ENCODE measurements around the gene PRKCE. TPM values are rescaled to one million over a fixed set of nuclear protein-coding genes. Genes with fewer than 3 reads are reported as not detected.

Gene PRKCE
- total and polyA plus RNA-seq, 3 donors from 2014 or later: 27.4 to 35.8 (median 33.1) TPM

DNA sequence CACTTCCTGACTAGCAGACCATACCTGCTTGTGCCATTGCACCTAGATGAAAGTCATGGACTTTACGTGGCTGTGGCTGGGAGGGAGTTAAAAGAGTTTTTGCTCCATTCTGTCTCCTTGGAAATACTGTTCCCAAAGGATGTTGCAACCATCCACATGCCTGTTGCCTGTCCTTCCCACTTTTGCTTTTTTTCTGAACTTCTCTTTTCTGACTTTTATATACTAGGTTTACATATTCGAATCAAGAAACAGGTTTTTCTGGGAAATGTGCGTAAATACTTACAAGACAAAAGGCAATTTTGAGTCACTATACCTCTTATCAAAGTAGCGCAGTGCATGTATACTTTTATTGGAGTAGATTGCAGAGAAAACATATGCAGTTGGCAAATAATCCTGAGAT is 244.8 kb downstream of the PRKCE start:
- TF ChIP-seq CTCF (IDR thresholded peaks at IDR 0.05) (no peak), POLR2A (IDR thresholded peaks at IDR 0.05) (no peak)
- Histone ChIP-seq H3K27ac (no peak overlapping the region), H3K9me3 (no peaks in the 10 kb centered on the region), H3K4me1 (peaks cover 12% of the 10 kb centered on the region), H3K27me3 (no peaks in the 10 kb centered on the region), H3K4me3 (no peak overlapping the region), H3K36me3 (ENCODE audit: low read depth, missing control alignments) (no peaks in the 10 kb centered on the region)
- 91 to 94% methylated on average over 4 of the region's 4 CpGs for WGBS, 2 donors
- intact Hi-C loops (cut with DNase I; ENCODE audit: low total_unique reads): no loop called here
- no peak for DNase-seq

- Histone ChIP-seq H3K4me3 (no peak overlapping the region), H3K36me3 (ENCODE audit: low read depth, missing control alignments) (no peaks in the 10 kb centered on the region), H3K4me1 (peaks cover 12% of the 10 kb centered on the region), H3K9me3 (no peaks in the 10 kb centered on the region), H3K27me3 (no peaks in the 10 kb centered on the region), H3K27ac (no peak overlapping the region)
- WGBS, 2 donors: 78 to 88% methylated on average over 8 of the region's 8 CpGs
- intact Hi-C loops (cut with DNase I; ENCODE audit: low total_unique reads): no loop called here
- DNase-seq: no peak
- no peak for TF ChIP-seq CTCF (IDR thresholded peaks at IDR 0.05)
- TF ChIP-seq POLR2A (IDR thresholded peaks at IDR 0.05): no peak
Measured at GRCh38 chr2:45897842-45898241, 246.4 kb downstream of the PRKCE start.

DNA sequence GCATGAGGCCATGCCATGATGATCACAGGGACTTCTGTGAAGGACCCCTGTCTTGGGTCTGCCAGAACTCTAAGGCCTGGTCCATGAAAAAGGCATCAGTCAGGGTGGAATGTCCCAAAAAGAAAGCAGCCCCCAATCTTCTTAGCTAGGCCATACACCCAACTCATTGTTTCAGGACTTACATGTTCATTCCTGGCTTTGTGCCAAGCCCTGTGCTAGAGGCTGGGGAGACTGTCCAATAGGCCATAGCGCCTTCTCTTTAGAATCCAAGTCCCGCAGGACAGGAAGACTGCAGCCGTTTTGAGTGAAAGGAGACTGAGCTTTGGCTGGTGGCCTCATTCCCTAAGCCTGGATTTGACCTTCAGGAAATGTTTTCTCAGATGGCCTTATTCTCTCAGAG is 247.3 kb downstream of the PRKCE start:
- no peak overlapping the region for H3K4me3 ChIP-seq
- 52 to 70% methylated on average over 3 of the region's 3 CpGs for WGBS, 2 donors
- no peaks in the 10 kb centered on the region for H3K9me3 ChIP-seq
- no peaks in the 10 kb centered on the region for H3K27me3 ChIP-seq
- H3K27ac ChIP-seq: no peak overlapping the region
- H3K4me1 ChIP-seq: peaks cover 12% of the 10 kb centered on the region
- intact Hi-C loops (cut with DNase I; ENCODE audit: low total_unique reads): no loop called here
- DNase-seq: no peak
- no peak for TF ChIP-seq CTCF (IDR thresholded peaks at IDR 0.05)
- no peak for TF ChIP-seq POLR2A (IDR thresholded peaks at IDR 0.05)
- H3K36me3 ChIP-seq (ENCODE audit: low read depth, missing control alignments): no peaks in the 10 kb centered on the region

- no peaks in the 10 kb centered on the region for H3K9me3 ChIP-seq
- intact Hi-C loops (cut with DNase I; ENCODE audit: low total_unique reads): no loop called here
- no peak overlapping the region for H3K27ac ChIP-seq
- TF ChIP-seq CTCF (IDR thresholded peaks at IDR 0.05) (no peak), POLR2A (IDR thresholded peaks at IDR 0.05) (no peak)
- H3K27me3 ChIP-seq: no peaks in the 10 kb centered on the region
- DNase-seq: no peak
- no peaks in the 10 kb centered on the region for H3K36me3 ChIP-seq (ENCODE audit: low read depth, missing control alignments)
- H3K4me3 ChIP-seq: no peak overlapping the region
- WGBS, 2 donors: 83 to 84% methylated on average over 5 of the region's 5 CpGs
- H3K4me1 ChIP-seq: peaks cover 12% of the 10 kb centered on the region
Measured at GRCh38 chr2:45899926-45900325, 248.5 kb downstream of the PRKCE start.

DNA sequence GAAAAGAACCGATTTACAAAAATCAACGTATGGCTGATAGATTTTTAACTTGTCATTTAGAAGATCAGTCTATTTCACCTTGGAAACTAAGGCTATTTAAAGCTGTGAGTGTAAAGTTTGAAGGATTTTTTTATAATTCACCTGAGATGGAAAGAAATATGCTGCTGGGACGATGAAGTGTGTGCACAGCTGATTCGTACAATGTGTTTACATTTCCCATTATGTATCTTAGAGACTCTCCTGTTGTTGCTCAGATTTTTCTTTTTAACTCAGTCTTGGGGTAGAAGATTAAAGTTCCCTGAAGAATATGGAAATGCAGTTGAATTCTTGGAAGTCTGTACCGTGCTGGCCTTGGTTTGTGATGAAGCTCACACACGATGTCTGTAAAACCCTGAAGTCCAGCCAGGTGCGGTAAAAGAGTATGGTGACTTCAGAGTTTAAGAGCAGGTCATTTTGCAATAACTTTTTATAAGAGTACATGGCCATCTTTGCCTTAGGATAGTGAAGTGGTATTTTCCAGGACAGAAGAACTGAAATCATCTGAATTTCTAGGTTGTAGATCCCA is 250.1 kb downstream of the PRKCE start:
- Histone ChIP-seq H3K36me3 (ENCODE audit: low read depth, missing control alignments) (no peaks in the 10 kb centered on the region), H3K27me3 (no peaks in the 10 kb centered on the region), H3K4me1 (peaks cover 12% of the 10 kb centered on the region), H3K9me3 (no peaks in the 10 kb centered on the region), H3K4me3 (no peak overlapping the region), H3K27ac (no peak overlapping the region)
- no peak for DNase-seq
- intact Hi-C loops (cut with DNase I; ENCODE audit: low total_unique reads): no loop called here
- WGBS, 2 donors: 87 to 90% methylated on average over 7 of the region's 7 CpGs
- TF ChIP-seq CTCF (IDR thresholded peaks at IDR 0.05) (no peak), POLR2A (IDR thresholded peaks at IDR 0.05) (no peak)
